Heart left ventricle (tissue), 13 donors: Measurements from ENCODE around the gene ZNF362.

Experiments used
- POLR2A ChIP-seq, 2 donors: fragments of 450-650 bp; IDR thresholded peaks; one replicate each; pipeline ENCODE4 v1.6.1; 2017; ENCODE audit warnings: antibody characterized with exemption in 2 of 2, mild to moderate bottlenecking in 2 of 2, moderate library complexity in 2 of 2
- TF ChIP-seq, protein P1 (sequence below), 12 donors: fragments of 200-600 bp; sonication (generic) in 4 of 12; IDR thresholded peaks; one replicate each; pipeline versions ENCODE4 v1.5.0 to v1.8.0; 2018 to 2022; ENCODE audit warnings: antibody characterized with exemption in 12 of 12, mild to moderate bottlenecking in 5 of 12
- donor health status: ischemic (EF 13 %, LVEDD 7.1; RV severe dilation, severe dysfunction).
- donor health status: DM: no; HTN: yes; CAD: no.
- donor health status: DM: no; HTN: no; CAD: no.
- donor health status: ischemic (EF 25% LVEDD 6.9; RV normal size, moderate dysfunction).
- donor health status: ischemic (EF 25% LVEDD 5.7; RV mildly dilated, moderate dysfunction).
- donor health status: ischemic (EF 35%, LVEDD 5.7; RV mildly dilated, moderate dysfunction).
- donor health status: nonischemic (EF 11% LVEDD 7.7; RV severe dilation, severe dysfunction).
- donor health status: DM: yes; HTN: yes; CAD: no.
- donor health status: PGD.
- donor health status: ischemic (EF 29% LVEDD 5.4; RV normal size, mild dysfunction).
- donor health status: nonischemic (EF 23%, LVEDD 6.1; RV moderate dilation, normal function).

DNA sequence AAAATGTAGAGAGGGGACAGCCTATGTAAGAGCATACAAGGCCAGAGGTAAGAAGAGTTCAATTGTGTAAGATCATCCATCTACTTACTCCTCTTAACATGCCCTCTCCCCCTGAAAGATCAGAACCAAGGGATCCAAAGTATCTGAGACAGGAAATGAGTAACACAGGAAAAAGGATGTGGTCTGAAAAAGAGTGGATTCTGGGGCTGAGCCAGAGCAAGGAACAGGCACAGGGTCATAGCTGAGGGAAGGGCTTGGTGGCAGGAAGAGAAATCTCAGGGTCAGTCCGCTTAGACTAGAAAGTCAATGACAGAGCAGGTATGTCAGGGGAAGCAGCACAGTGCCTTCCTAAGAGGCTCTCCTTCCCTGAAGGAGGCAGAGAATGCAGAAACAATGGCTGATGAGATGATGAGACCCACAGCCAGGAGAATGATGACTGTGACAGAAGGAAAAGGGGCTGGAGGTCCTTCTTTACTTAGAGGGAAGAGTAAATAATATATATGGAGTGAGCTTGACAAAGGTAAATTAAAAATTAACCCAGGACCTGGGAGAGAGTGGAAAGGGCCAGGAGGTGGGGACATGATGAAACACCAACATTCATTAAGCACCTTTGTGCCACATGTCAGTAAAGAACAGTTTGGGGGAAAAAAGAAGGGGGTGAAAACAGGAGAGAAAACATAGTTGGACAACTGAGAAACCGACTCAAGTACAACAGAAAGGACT, 90.8 kb downstream of the ZNF362 start:
- TF ChIP-seq, protein P1, sequence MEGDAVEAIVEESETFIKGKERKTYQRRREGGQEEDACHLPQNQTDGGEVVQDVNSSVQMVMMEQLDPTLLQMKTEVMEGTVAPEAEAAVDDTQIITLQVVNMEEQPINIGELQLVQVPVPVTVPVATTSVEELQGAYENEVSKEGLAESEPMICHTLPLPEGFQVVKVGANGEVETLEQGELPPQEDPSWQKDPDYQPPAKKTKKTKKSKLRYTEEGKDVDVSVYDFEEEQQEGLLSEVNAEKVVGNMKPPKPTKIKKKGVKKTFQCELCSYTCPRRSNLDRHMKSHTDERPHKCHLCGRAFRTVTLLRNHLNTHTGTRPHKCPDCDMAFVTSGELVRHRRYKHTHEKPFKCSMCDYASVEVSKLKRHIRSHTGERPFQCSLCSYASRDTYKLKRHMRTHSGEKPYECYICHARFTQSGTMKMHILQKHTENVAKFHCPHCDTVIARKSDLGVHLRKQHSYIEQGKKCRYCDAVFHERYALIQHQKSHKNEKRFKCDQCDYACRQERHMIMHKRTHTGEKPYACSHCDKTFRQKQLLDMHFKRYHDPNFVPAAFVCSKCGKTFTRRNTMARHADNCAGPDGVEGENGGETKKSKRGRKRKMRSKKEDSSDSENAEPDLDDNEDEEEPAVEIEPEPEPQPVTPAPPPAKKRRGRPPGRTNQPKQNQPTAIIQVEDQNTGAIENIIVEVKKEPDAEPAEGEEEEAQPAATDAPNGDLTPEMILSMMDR (IDR thresholded peaks at IDR 0.05) = no peak
- TF ChIP-seq POLR2A (IDR thresholded peaks at IDR 0.05) = peak in 1 of 2 donors; percentile 80
